Endothelial cell of umbilical vein (primary cell): ENCODE results near the gene RPS24.

Experiments
- EZH2 ChIP-seq: IDR thresholded peaks from 2 replicates; pipeline ENCODE4 v1.6.1; 2012; ENCODE audit warnings: borderline replicate concordance, low read depth, mild to moderate bottlenecking, moderate library complexity, low read length, inconsistent platforms; ENCODE audit not compliant: severe bottlenecking
- FOS ChIP-seq: IDR thresholded peaks from 2 replicates; pipeline ENCODE4 v1.6.1; 2011; ENCODE audit warnings: mild to moderate bottlenecking, low read length, moderate library complexity, borderline replicate concordance; ENCODE audit not compliant: insufficient read depth
- GATA2 ChIP-seq: IDR thresholded peaks from 2 replicates; pipeline ENCODE4 v1.7.0; 2011; ENCODE audit warnings: low read depth, mild to moderate bottlenecking, moderate library complexity, mixed read lengths, low read length; ENCODE audit not compliant: insufficient read length, insufficient read depth
- JUN ChIP-seq: IDR thresholded peaks from 2 replicates; pipeline ENCODE4 v1.6.1; 2011; ENCODE audit warnings: borderline replicate concordance, low read depth; ENCODE audit not compliant: insufficient read length, insufficient read depth
- MAX ChIP-seq: IDR thresholded peaks from 2 replicates; pipeline ENCODE4 v1.6.1; 2011; ENCODE audit not compliant: insufficient read depth, insufficient read length
- MYC ChIP-seq: IDR thresholded peaks from one replicate; pipeline ENCODE4 v1.6.1; 2011; ENCODE audit warnings: mild to moderate bottlenecking, low read depth, low read length
- POLR2A ChIP-seq: IDR thresholded peaks from 2 replicates; pipeline ENCODE4 v1.6.1; 2012; ENCODE audit warnings: low read depth, mild to moderate bottlenecking, control low read depth, low read length
- POLR2AphosphoS5 ChIP-seq: IDR thresholded peaks from 2 replicates; pipeline ENCODE4 v1.6.1; 2012; ENCODE audit warnings: low read depth, mild to moderate bottlenecking, control low read depth, low read length, moderate library complexity; ENCODE audit not compliant: insufficient read depth
- TF ChIP-seq, protein P1 (sequence below), 2 donors: IDR thresholded peaks; 1 replicate in 1 of 2; 2 replicates in 1 of 2; pipeline ENCODE4 v1.5.1; 2011; ENCODE audit warnings: low read length in 2 of 2, mild to moderate bottlenecking in 2 of 2, moderate library complexity in 2 of 2, control low read depth in 1 of 2, inconsistent platforms in 1 of 2, low read depth in 1 of 2; ENCODE audit not compliant: insufficient read depth in 1 of 2; ENCODE audit errors: extremely low read depth in 1 of 2

DNA sequence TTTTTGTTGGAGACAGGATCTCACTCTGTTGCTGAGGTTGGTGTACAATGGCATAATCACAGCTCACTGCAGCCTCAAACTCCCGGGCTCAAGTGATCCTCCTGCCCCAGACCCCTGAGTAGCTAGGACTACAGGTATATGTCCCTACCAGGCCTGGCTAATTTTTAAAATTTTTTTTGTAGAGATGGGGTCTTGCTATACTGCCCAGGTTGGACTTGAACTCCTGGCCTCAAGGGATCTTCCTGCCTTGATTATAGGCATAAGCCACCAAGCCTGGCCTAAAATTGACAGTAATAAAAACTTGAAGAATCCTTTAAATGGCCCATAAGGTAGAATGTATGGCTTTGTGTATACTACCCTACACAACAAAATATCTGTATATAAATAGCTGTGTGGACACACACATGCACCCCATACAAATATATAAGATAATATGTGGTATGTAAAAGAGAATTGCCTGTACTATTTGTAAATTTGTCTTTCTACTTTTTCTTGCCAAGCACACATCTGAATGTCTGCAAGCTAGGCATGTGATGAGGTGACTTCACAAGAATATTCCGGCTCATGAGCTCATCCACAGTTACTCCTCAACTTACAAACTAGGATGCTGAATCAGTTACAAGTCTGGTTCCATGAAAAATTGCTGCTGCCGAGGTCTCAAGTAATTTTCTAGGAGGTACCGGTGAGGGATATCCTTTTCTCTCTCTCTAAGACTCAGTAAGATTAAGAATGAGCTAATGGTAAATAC lies 30.9 kb upstream of the RPS24 start:
- TF ChIP-seq, protein P1, sequence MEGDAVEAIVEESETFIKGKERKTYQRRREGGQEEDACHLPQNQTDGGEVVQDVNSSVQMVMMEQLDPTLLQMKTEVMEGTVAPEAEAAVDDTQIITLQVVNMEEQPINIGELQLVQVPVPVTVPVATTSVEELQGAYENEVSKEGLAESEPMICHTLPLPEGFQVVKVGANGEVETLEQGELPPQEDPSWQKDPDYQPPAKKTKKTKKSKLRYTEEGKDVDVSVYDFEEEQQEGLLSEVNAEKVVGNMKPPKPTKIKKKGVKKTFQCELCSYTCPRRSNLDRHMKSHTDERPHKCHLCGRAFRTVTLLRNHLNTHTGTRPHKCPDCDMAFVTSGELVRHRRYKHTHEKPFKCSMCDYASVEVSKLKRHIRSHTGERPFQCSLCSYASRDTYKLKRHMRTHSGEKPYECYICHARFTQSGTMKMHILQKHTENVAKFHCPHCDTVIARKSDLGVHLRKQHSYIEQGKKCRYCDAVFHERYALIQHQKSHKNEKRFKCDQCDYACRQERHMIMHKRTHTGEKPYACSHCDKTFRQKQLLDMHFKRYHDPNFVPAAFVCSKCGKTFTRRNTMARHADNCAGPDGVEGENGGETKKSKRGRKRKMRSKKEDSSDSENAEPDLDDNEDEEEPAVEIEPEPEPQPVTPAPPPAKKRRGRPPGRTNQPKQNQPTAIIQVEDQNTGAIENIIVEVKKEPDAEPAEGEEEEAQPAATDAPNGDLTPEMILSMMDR (IDR thresholded peaks at IDR 0.05; ENCODE audit: extremely low read depth in 1 of 2, insufficient read depth in 1 of 2, low read depth in 1 of 2, low read length in 2 of 2) = no peak
- TF ChIP-seq EZH2 = no peak
- TF ChIP-seq MAX = no peak
- no peak for TF ChIP-seq POLR2AphosphoS5
- TF ChIP-seq POLR2A = no peak
- TF ChIP-seq MYC = no peak
- TF ChIP-seq FOS = no peak
- no peak for TF ChIP-seq GATA2
- no peak for TF ChIP-seq JUN
